Spleen (tissue), 7 donors: ENCODE measurements around the gene VIPAS39.

Experiments
- POLR2AphosphoS5 ChIP-seq, 3 donors: sonication (generic); formaldehyde crosslinking; IDR thresholded peaks; one replicate each; pipeline ENCODE4 v1.5.1; 2017; ENCODE audit warnings: antibody characterized with exemption in 3 of 3
- TF ChIP-seq, protein P1 (sequence below), 11 experiments: fragments of 200-600 bp in 7 of 11; fragments of 450-650 bp in 4 of 11; sonication (generic) in 4 of 11; IDR thresholded peaks in 8 of 11; conservative IDR thresholded peaks in 3 of 11; 1 replicate in 7 of 11; 2 replicates in 4 of 11; pipeline versions ENCODE4 v1.4.0 to v1.8.0; 2016 to 2021; ENCODE audit warnings: antibody characterized with exemption in 11 of 11, inconsistent platforms in 4 of 11, mild to moderate bottlenecking in 1 of 11
- donor health status: DM: no; HTN: no; CAD: no; lungs with moderate emphysema.
- donor health status: DM: no; HTN: no; CAD: no.
- donor health status: DM: no; HTN: no; CAD: no.

DNA sequence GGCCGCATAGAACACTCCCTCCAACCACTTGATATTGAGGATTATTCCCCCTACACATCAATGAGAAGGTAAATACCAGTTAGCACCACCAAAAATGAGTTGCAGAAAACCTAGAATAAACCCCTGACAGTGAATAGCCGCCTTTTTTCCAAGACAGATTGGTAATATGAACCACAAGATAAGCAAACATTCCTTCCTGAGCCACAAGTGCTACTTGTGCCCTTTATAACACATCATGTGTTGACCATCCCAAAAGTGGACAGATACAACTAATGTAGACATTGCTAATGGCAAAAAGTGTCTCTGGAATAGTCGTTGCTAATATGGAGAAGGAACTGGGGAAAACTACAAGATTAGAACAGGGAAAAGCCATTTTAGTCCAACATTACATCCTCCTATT is 51.3 kb downstream of the VIPAS39 start:
- TF ChIP-seq, protein P1, sequence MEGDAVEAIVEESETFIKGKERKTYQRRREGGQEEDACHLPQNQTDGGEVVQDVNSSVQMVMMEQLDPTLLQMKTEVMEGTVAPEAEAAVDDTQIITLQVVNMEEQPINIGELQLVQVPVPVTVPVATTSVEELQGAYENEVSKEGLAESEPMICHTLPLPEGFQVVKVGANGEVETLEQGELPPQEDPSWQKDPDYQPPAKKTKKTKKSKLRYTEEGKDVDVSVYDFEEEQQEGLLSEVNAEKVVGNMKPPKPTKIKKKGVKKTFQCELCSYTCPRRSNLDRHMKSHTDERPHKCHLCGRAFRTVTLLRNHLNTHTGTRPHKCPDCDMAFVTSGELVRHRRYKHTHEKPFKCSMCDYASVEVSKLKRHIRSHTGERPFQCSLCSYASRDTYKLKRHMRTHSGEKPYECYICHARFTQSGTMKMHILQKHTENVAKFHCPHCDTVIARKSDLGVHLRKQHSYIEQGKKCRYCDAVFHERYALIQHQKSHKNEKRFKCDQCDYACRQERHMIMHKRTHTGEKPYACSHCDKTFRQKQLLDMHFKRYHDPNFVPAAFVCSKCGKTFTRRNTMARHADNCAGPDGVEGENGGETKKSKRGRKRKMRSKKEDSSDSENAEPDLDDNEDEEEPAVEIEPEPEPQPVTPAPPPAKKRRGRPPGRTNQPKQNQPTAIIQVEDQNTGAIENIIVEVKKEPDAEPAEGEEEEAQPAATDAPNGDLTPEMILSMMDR (IDR thresholded peaks at IDR 0.05 in 8 of 11, conservative IDR thresholded peaks at IDR 0.05 in 3 of 11), result no peak
- TF ChIP-seq POLR2AphosphoS5 (IDR thresholded peaks at IDR 0.05), result no peak
